ENCODE results near the gene CDH23.

Gene CDH23

GRCh38 chr10:71392791-71393781, 3.6 kb upstream of the CDH23 start:
- DNase-seq: no peak

DNA sequence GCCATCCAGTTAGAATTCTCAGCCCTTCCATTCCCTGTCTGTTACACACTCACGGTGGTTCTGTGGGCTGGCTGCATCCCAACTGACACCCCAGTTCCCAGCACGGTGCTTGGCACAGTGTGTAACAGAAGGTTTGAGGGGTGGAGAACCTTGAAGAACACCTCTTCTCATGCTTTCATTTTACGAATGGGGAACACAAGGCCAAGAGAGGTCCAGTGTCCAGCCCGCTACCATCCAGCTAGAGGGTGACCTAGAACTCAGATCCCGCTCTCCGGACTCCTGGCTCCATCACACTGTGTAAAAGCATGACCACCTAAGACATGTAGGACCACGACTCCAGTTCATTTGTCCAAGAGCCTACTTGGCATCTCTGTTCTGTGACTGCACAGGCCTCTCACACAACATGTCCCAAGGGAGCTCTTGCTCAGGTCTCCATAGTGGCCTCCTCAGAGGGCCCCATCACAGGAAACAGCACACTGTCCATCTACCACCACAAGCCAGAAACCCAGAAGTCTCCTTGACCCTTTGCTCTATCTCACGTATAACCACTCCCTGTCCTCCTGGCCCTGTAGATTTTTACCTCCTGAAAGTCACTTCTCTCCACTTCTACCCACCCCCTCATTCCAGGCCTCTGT, 2.8 kb upstream of the CDH23 start:
- DNase-seq: no peak

DNA sequence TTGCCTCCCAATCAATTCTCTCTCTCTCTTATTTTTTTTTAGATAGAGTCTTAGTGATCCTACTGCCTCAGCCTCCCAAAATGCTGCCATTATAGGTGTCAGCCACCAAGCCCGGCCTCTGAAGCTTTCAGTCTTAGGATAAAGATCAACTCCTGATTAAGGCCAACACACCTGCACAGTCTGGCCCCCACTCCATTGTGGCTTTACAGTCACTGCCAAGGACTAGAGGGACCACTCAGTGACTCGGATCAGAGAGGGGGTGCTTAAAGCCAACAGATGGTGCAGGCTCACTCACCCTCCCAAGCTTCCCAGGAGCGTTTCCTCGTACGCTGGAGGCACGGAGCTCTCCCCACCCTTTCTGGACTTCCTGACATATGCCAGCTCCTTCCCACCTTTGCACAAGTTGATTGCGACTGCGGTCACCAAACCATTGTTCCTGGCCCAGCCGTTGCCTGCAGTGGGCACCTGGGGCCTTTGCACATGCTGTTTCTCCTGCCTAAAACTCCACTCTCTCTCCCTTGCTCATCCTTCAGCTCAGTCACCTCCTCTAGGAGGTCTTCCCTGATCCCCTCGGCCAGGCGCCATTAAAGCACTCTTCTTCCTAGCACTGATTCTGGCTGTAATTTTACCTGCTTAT, 1.7 kb upstream of the CDH23 start:
- DNase-seq: no peak

DNA sequence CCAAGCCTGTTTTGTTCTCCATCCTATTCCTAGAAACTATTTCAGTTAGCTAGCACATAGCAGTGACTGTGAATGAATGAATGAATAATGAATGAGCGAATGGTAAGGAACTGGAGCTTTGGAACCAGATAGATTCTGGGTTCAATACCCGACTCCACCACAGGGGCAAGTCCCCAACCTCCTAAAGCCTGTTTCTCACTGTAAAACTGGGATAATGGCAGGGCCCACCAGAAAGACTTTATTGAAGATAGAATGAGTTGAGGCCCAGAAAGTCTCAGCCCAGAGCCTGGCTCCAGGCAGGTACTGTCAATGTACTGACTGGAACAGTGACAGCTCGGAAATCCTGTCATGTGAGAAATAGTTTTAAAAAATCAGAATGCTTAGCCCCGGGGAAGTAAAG, 1.1 kb upstream of the CDH23 start:
- no peak for DNase-seq

DNA sequence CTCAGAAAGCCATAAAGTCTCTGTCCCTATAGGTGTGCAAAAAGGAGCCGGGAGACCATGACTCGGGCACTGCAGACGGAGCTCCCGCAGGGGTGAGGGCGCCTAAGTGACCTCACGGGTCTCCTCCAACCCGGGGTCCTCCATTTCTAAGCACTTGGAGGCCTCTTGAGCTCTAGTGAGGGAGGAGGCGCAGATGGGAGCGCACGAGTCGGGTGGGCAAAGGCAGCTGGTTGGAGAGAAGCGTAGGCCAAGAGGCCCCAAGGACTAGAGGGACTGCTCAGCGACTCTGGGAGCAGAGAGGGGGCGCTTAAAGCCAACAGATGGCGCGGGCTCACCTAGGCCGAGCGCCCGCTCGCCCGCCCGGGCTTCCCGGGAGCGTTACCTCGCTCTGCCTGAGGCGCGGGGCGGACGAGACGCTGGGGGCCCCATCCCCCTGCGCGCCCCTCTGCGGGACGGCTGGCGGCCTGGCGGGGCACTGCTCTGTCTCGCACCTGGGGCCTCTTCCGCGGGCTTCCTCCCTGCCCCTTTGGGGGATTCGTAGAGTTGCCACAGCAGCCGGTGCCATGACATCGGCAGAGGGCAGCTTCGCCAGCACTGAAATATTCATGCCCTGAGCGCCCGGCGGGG, 523 bp upstream of the CDH23 start:
- no peak for DNase-seq

GRCh38 chr10:71397296-71398212, 834 bp downstream of the CDH23 start:
- no peak for DNase-seq

GRCh38 chr10:71398976-71399375, 2.3 kb downstream of the CDH23 start:
- DNase-seq: no peak

DNA sequence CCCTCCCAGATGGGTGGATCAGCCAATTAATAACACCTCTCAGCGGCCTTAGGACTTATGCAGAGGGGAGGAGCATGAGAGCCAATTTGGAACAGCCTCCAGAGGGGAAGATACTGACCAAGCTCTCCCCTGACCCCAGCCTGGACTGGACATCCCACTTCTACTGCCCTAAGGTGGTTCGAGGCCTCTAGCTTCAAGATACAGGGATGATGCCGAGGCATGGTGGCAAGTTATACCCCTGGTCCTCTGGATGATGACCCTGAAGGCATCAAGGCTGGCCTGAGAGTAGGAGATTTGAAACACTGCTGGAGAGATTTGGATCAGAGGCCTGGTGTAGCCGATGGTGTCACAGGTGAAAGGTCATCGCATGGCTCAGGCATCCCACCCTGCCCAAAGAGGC, 3.2 kb downstream of the CDH23 start:
- no peak for DNase-seq

- no peak for DNase-seq
These were observed 4.3 kb downstream of the CDH23 start for GRCh38 chr10:71401056-71401455.

- DNase-seq: no peak
These were observed 5.3 kb downstream of the CDH23 start for GRCh38 chr10:71402005-71402404.

- DNase-seq: no peak
These were observed 8.0 kb downstream of the CDH23 start for GRCh38 chr10:71404503-71405295.

- no peak for DNase-seq
These were observed 10.2 kb downstream of the CDH23 start for GRCh38 chr10:71406878-71407277.

DNA sequence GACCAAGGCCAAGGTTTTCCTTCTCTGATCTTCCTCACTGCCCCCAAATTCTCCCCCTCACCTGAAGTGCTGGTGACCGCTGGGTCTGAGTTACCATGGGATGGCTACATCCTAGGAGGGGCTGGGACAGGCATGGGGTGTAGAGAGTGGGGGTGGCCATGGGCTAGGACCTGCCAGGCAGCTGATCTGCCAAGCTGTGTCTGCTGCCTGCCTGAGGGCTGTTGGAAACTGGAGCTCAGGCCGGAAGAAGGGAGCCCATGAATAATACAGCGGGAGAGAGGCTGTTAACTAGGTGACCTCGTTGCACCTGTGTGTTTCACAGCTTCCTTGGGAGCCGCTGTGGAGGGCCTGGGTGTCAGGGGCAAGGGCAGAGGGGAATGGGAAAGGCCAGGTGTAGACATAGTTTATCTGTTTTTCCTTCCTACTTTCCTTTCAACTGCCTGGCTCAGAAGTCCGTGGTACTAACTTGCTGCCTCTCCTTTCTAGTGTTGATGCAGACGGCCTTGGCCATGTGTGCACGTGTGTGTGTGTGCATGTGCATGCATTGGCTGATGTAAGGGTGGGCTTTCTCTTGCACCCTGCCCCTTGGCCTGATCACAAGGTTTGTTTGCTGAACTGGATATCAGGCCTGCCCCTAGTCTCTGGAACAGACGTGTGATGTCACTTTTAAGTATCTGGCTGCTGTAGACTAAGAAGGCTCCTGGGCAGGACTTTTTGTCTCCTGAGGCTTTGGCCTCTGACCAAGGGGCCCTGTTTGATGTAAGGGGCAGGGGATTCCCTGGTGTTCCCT, 11.9 kb downstream of the CDH23 start:
- DNase-seq: no peak

DNA sequence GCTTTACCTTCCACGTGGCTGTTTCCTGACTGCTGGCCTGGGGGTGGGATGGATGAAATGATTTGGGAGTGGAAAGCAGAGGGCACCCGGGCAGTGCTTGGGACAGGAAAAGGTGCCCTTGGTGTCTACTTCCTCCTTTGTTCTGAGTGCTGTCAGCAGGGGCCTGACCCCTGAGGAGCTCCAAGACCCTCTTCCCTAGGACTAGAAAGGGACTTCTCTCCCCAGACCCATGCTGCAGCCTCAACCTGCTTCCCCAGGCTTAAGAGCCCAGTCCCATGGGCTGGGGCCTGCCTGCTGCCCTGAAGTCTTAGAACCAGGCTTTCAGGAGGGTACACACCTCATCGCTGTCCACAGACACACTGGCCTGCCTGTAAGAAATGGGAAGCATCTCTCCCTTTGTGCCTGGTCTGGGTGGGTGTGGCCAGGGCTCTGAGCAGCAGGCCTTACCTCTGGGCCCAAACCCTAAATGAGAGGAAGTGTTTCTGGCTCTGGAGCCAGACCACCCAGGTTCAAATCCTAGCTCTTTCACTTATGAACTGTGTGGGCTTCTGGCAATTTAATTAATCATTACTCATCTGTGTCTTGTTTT, 12.9 kb downstream of the CDH23 start:
- DNase-seq: no peak

GRCh38 chr10:71413581-71413980, 16.9 kb downstream of the CDH23 start:
- DNase-seq: no peak

- DNase-seq: no peak
These were observed 17.6 kb downstream of the CDH23 start for GRCh38 chr10:71414359-71414758.

- no peak for DNase-seq
These were observed 22.4 kb downstream of the CDH23 start for GRCh38 chr10:71419002-71419540.

GRCh38 chr10:71419750-71420149, 23.0 kb downstream of the CDH23 start:
- DNase-seq: no peak

GRCh38 chr10:71421075-71421434, 24.3 kb downstream of the CDH23 start:
- DNase-seq: no peak

GRCh38 chr10:71423250-71423649, 26.5 kb downstream of the CDH23 start:
- no peak for DNase-seq
